GM12872 (cell line): ENCODE measurements around the gene ST3GAL3.

ENCODE experiments used
- TF ChIP-seq, protein P1 (sequence below): IDR thresholded peaks from 3 replicates; pipeline ENCODE4 v1.5.1; 2011; ENCODE audit warnings: low read depth, mild to moderate bottlenecking, low read length, moderate library complexity; ENCODE audit not compliant: insufficient read depth

The ST3GAL3 gene

DNA sequence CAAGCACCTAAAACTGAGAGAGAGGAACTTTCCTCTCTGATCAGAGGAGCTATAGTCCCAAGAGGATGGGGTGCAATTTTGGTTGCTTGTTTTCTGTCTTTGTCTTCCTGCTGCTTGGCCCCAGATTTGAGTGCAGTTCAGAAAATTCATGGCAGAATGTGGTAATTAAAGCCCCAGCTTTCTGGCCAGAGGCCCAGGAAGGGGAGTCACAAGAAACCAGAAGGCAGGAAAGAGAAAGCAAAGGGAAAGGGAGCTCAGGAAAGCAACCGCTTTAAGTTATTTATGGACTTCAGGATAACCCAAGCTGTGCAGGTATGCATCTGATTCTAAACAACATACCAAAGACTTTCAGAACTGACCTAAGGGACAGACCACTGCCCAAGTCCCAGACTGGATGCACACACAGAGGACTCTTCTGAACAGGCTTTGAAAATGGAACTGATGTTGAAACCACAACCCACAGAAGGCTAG lies 88.8 kb downstream of the ST3GAL3 start:
- TF ChIP-seq, protein P1, sequence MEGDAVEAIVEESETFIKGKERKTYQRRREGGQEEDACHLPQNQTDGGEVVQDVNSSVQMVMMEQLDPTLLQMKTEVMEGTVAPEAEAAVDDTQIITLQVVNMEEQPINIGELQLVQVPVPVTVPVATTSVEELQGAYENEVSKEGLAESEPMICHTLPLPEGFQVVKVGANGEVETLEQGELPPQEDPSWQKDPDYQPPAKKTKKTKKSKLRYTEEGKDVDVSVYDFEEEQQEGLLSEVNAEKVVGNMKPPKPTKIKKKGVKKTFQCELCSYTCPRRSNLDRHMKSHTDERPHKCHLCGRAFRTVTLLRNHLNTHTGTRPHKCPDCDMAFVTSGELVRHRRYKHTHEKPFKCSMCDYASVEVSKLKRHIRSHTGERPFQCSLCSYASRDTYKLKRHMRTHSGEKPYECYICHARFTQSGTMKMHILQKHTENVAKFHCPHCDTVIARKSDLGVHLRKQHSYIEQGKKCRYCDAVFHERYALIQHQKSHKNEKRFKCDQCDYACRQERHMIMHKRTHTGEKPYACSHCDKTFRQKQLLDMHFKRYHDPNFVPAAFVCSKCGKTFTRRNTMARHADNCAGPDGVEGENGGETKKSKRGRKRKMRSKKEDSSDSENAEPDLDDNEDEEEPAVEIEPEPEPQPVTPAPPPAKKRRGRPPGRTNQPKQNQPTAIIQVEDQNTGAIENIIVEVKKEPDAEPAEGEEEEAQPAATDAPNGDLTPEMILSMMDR: no peak

DNA sequence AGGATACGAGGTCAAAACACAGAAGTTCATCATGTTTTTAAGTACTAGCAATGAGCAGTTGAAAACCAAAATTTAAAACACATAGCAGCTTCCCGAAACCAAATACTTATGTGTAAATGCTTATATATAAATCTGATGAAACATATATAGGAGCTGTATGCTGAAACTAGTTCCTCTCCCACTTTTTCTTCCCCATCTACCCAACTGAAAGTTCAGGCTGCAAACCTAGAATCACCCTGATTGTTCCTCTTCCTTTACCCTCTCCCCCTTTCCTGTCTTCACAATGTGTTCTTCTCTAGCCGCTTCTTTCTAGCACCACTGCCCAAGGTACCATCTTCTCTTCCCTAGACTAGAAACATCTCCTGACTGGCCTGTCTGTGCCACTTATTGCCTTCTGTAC lies 90.6 kb downstream of the ST3GAL3 start:
- TF ChIP-seq, protein P1: no peak

DNA sequence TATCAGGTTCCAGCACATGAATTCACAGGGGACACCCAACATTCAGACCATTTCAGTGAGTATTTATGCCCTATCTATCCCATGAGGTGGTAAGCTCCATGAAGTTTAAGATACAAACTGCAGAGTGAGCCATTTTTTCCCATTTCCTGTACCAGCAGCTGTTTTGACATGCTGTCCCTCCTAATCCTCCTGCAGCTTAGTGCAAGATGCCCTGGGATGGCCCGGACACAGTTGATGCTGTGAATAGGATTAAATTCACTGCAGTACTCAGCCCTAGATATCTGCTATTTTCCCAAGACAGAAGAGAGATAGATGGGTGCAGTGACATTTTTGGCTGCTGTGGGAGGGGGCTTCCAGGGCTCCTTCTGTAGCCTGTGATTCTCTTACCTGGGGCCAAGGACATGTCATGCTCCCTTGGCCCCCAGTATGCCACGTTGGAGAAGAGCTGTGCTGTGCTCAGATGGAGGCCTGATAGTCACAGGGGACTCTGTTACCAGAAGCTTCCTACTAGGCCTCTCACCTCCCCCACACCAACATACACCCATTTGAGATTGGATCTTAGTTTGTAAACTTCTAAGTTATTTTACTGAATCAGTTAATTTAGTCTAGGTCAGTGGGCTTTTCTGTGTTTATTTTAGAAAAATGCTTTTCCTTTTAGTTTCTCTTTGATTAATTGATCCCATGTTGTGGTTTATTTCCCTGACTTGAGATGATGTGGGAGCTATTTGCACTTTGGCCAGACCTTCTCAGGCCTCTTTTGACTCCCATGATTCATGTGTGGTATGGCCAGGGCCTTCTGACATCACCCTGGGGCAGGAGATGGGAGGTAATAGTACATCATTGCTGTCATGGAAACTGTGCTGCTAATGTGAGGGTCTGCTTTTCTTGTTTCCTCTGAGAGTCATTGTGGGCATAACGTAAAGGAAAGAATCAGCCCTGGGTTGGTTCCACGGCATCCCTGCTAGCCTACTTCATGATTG lies 92.6 kb downstream of the ST3GAL3 start:
- TF ChIP-seq, protein P1: no peak

DNA sequence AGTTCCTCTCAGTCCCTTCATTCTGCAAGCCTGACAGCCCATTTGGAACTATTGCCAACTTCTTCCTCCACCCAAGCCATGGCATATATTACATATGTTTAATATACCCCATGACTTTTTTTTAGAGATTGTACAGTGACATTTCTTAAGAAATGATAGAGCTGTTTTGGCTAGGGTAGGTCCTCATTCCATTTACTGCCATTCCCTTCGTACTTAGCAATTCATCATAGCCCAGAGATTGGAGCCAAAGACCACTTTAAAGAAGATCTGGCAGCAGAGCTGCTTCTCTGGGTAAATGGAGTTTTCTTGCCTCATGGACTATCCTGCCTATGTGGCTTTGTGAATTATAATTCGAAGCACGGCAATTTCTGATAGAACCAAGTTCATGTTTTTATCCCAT lies 93.4 kb downstream of the ST3GAL3 start:
- TF ChIP-seq, protein P1: no peak

DNA sequence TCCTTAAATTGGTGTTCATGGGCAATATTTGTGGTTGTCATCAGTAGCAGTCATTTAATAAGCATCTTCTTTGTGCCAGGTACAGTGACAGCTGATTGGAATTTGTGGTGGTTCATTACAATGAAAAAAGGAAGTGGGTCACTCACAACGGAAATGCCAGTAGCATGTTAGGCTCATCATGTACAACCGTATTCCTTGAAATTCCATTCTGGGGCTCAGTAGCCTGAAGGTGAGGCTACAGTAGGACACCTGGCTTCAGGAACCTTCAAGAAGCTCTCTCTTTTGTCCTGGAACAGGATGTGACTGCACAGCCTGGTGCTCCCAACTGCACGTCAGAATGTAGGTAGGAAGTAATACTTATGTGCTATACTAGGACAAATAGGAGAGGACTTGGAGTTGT lies 93.9 kb downstream of the ST3GAL3 start:
- TF ChIP-seq, protein P1: no peak

DNA sequence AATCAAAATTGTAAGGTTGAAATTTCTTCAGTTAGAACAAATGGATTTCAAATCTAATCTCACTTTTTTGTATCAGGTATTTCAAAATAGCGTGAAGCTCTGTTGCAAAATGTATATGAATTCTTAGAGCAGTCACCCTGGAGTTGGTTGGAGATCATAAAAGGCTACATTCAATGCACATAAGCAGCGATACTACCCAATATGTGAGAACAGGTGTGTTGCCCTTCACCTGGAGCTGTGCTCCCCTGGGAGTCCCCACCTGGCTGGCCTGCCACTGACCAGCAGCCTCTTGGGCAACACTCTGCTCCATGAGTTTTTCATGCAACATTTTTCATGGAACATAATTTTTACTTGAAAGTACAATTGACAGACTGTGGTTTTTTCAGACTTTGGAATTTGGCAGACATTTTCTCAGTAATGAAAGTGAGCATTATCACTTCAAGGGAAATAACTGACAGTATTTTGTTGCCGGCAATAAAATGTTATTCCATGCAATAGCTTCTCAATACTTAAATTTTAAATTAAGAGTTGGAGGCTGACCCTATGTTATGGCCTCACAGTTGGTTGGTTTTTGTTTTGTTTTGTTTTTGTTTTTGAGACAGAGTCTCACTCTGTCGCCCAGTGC lies 95.1 kb downstream of the ST3GAL3 start:
- TF ChIP-seq, protein P1: no peak

DNA sequence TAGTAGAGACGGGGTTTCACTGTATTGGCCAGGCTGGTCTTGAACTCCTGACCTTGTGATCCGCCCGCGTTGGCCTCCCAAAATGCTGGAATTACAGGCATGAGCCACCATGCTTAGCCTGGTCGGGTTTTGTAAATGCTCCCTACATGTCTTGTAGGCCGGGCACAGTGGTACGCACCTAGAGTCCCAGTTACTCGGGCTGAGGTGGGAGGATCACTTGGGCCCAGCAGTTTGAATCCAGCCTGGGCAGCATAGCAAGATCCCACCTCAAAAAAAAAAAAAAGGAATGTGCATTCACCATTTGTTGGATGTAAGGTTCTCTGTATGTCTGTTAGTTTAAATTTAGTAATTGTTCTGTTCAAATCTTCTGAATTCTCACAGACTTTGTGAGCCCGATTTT lies 95.8 kb downstream of the ST3GAL3 start:
- TF ChIP-seq, protein P1: no peak
